ENCODE results near the gene SLMAP.

Gene SLMAP

DNA sequence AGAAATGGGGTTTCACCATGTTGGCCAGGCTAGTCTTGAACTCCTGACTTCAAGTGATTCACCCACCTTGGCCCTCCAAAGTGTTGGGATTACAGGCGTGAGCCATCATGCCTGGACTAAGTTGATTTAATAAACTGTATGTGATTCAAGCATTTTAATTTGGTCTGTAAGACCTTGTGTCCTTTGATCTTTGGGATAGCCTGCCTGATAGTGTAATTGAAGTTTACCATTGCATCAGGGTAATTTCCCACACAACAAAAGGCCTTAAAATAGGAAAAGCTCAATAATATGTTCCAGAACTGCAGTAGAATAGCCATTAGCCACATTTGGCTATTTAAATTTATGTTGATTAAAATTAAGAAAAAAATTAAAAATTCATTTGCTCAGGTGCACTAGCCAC lies 38.0 kb upstream of the SLMAP start:
- no peaks in the 10 kb centered on the region for H3K79me2 ChIP-seq (ENCODE audit: insufficient read depth, low read length)
- H3K4me2 ChIP-seq (ENCODE audit: low read depth, low read length, poor library complexity, severe bottlenecking) = no peak overlapping the region
- H3K4me3 ChIP-seq (ENCODE audit: low read length, poor library complexity, severe bottlenecking) = no peak overlapping the region
- no peak overlapping the region for H3K9ac ChIP-seq (ENCODE audit: low read depth, low read length, poor library complexity, severe bottlenecking)
- H3K27me3 ChIP-seq (ENCODE audit: insufficient read depth, low read length, poor library complexity, severe bottlenecking) = no peaks in the 10 kb centered on the region
- H3K9me3 ChIP-seq (ENCODE audit: insufficient read depth, low read depth, low read length) = no peaks in the 10 kb centered on the region
- H3K36me3 ChIP-seq (ENCODE audit: insufficient read depth, low read length) = no peaks in the 10 kb centered on the region
- H3K4me1 ChIP-seq (ENCODE audit: insufficient read depth, low read length, poor library complexity, severe bottlenecking) = no peaks in the 10 kb centered on the region
- no peak overlapping the region for H2AFZ ChIP-seq (ENCODE audit: low read length)
- no peaks in the 10 kb centered on the region for H3F3A ChIP-seq (ENCODE audit: low read depth)
- H3K9me2 ChIP-seq (replicated peaks; ENCODE audit: low read depth, low read length) = no peaks in the 10 kb centered on the region
- TF ChIP-seq, protein P1, sequence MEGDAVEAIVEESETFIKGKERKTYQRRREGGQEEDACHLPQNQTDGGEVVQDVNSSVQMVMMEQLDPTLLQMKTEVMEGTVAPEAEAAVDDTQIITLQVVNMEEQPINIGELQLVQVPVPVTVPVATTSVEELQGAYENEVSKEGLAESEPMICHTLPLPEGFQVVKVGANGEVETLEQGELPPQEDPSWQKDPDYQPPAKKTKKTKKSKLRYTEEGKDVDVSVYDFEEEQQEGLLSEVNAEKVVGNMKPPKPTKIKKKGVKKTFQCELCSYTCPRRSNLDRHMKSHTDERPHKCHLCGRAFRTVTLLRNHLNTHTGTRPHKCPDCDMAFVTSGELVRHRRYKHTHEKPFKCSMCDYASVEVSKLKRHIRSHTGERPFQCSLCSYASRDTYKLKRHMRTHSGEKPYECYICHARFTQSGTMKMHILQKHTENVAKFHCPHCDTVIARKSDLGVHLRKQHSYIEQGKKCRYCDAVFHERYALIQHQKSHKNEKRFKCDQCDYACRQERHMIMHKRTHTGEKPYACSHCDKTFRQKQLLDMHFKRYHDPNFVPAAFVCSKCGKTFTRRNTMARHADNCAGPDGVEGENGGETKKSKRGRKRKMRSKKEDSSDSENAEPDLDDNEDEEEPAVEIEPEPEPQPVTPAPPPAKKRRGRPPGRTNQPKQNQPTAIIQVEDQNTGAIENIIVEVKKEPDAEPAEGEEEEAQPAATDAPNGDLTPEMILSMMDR (conservative IDR thresholded peaks at IDR 0.05; ENCODE audit: low read length) = no peak
- no peak for TF ChIP-seq EZH2phosphoT487 (IDR thresholded peaks at IDR 0.05; ENCODE audit: borderline replicate concordance)
- H4K20me1 ChIP-seq (ENCODE audit: insufficient read depth, low read length, poor library complexity, severe bottlenecking) = no peaks in the 10 kb centered on the region

DNA sequence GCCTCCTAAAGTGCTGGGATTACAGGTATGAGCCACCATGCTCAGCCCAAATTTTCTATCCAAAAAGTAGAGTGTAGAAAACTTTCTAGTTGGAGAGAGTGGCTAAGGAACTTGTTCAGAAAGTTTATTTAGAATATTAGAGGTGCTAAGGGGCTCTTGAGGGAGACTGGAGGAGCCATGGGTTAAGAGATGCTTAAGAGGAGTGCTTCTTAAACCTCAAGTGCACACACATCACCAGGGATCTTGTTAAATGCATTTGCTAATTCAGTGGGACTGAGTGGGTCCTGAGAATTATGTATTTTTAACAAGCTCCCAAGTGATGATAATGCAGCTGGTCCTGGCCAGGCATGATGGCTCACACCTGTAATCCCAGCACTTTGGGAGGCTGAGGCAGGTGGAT lies 29.7 kb upstream of the SLMAP start:
- Histone ChIP-seq H3K9ac (ENCODE audit: low read depth, low read length, poor library complexity, severe bottlenecking) (no peak overlapping the region), H3K27me3 (ENCODE audit: insufficient read depth, low read length, poor library complexity, severe bottlenecking) (no peaks in the 10 kb centered on the region), H3K79me2 (ENCODE audit: insufficient read depth, low read length) (no peaks in the 10 kb centered on the region), H3K9me3 (ENCODE audit: insufficient read depth, low read depth, low read length) (no peaks in the 10 kb centered on the region), H3K36me3 (ENCODE audit: insufficient read depth, low read length) (no peaks in the 10 kb centered on the region), H3K4me2 (ENCODE audit: low read depth, low read length, poor library complexity, severe bottlenecking) (no peak overlapping the region), H3K9me2 (replicated peaks; ENCODE audit: low read depth, low read length) (no peaks in the 10 kb centered on the region), H3F3A (ENCODE audit: low read depth) (no peaks in the 10 kb centered on the region), H2AFZ (ENCODE audit: low read length) (no peak overlapping the region), H3K4me1 (ENCODE audit: insufficient read depth, low read length, poor library complexity, severe bottlenecking) (no peaks in the 10 kb centered on the region), H3K4me3 (ENCODE audit: low read length, poor library complexity, severe bottlenecking) (no peak overlapping the region), H4K20me1 (ENCODE audit: insufficient read depth, low read length, poor library complexity, severe bottlenecking) (no peaks in the 10 kb centered on the region)
- no peak for TF ChIP-seq EZH2phosphoT487 (IDR thresholded peaks at IDR 0.05; ENCODE audit: borderline replicate concordance)
- TF ChIP-seq, protein P1 (conservative IDR thresholded peaks at IDR 0.05; ENCODE audit: low read length) = no peak

DNA sequence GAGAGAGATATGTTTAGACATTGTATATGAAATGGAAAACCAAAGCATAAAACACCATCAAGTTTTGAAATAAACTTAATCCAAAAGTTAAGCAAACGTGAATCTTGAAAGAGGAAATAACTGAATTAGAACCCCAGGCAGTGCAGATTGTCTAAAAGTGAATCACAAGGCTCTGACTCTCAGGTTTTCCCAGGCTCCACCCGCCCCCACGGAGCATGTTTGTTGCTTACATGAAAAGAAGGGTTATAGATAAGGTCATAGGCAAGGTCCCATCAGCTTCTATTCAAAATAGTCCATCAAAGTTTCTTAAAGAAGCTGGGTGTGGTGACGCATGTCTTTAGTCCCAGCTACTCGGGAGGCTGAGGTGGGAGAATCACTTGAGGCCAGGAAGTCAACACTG lies 29.0 kb upstream of the SLMAP start:
- Histone ChIP-seq H3F3A (ENCODE audit: low read depth) (no peaks in the 10 kb centered on the region), H3K36me3 (ENCODE audit: insufficient read depth, low read length) (no peaks in the 10 kb centered on the region), H3K27me3 (ENCODE audit: insufficient read depth, low read length, poor library complexity, severe bottlenecking) (no peaks in the 10 kb centered on the region), H3K9me3 (ENCODE audit: insufficient read depth, low read depth, low read length) (no peaks in the 10 kb centered on the region), H3K9ac (ENCODE audit: low read depth, low read length, poor library complexity, severe bottlenecking) (no peak overlapping the region), H3K4me2 (ENCODE audit: low read depth, low read length, poor library complexity, severe bottlenecking) (no peak overlapping the region), H3K9me2 (replicated peaks; ENCODE audit: low read depth, low read length) (no peaks in the 10 kb centered on the region), H3K4me3 (ENCODE audit: low read length, poor library complexity, severe bottlenecking) (no peak overlapping the region), H3K79me2 (ENCODE audit: insufficient read depth, low read length) (no peaks in the 10 kb centered on the region), H2AFZ (ENCODE audit: low read length) (no peak overlapping the region), H3K4me1 (ENCODE audit: insufficient read depth, low read length, poor library complexity, severe bottlenecking) (no peaks in the 10 kb centered on the region), H4K20me1 (ENCODE audit: insufficient read depth, low read length, poor library complexity, severe bottlenecking) (no peaks in the 10 kb centered on the region)
- no peak for TF ChIP-seq EZH2phosphoT487 (IDR thresholded peaks at IDR 0.05; ENCODE audit: borderline replicate concordance)
- TF ChIP-seq, protein P1 (conservative IDR thresholded peaks at IDR 0.05; ENCODE audit: low read length) = no peak
